A549 (cell line): ENCODE results near the gene BZW2.

Source experiments
- BHLHE40 ChIP-seq: IDR thresholded peaks from 2 replicates; pipeline ENCODE4 v1.6.1; 2012; ENCODE audit warnings: low read depth, low read length, inconsistent platforms
- CTCF ChIP-seq: fragments of >200 bp; sonication (Bioruptor Twin); formaldehyde crosslinking; IDR thresholded peaks from 3 replicates; pipeline ENCODE4 v1.5.1; 2016
- HEYL ChIP-seq: fragments of 250-450 bp; sonication (Bioruptor Pico); IDR thresholded peaks from 2 replicates; pipeline ENCODE4 v1.8.0; 2021; ENCODE audit warnings: mild to moderate bottlenecking, moderate library complexity
- NPAS2 ChIP-seq: fragments of 250-450 bp; sonication (Bioruptor Pico); IDR thresholded peaks from 2 replicates; pipeline ENCODE4 v1.8.0; 2022; ENCODE audit warnings: mild to moderate bottlenecking, moderate library complexity, borderline replicate concordance
- SMC3 ChIP-seq: fragments of >200 bp; sonication (Bioruptor Twin); formaldehyde crosslinking; IDR thresholded peaks from 3 replicates; pipeline ENCODE4 v1.6.1; 2018; ENCODE audit warnings: inconsistent platforms
- TF ChIP-seq, protein P1 (sequence below): fragments of 450-650 bp; IDR thresholded peaks from 2 replicates; pipeline ENCODE4 v1.6.1; 2014; ENCODE audit warnings: antibody characterized with exemption

- TF ChIP-seq NPAS2 (no peak), CTCF (no peak), BHLHE40 (no peak), HEYL (CRISPR knock-in tag) (no peak), SMC3 (no peak)
- TF ChIP-seq, protein P1, sequence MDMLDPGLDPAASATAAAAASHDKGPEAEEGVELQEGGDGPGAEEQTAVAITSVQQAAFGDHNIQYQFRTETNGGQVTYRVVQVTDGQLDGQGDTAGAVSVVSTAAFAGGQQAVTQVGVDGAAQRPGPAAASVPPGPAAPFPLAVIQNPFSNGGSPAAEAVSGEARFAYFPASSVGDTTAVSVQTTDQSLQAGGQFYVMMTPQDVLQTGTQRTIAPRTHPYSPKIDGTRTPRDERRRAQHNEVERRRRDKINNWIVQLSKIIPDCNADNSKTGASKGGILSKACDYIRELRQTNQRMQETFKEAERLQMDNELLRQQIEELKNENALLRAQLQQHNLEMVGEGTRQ: no peak
These were observed 34.3 kb upstream of the BZW2 start for GRCh38 chr7:16611711-16612110.
